HG03103 (cell line): ENCODE measurements around the gene MACROD1.

ENCODE experiments used
- ATAC-seq: cut with Tn5 transposase; IDR thresholded peaks from one replicate; pipeline ENCODE4 v1.9.1; 2021; ENCODE audit warnings: low read depth; ENCODE audit not compliant: unreplicated experiment

The MACROD1 gene

DNA sequence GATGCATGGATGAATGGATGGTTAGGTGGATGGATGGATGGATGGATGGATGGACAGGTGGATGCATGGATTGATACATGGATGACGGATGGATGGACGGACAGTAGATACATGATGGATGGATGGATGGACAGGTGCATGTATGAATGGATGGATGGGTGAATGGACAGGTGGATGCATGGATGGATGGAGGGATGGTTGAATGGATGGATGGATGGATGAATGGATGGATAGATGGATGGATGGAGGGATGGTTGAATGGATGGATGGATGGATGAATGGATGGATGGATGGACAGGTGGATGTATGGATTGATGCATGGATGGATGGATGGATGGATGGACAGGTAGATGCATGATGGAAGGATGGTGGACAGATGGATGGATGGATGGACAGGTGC lies 51.7 kb downstream of the MACROD1 start:
- no peak for ATAC-seq

DNA sequence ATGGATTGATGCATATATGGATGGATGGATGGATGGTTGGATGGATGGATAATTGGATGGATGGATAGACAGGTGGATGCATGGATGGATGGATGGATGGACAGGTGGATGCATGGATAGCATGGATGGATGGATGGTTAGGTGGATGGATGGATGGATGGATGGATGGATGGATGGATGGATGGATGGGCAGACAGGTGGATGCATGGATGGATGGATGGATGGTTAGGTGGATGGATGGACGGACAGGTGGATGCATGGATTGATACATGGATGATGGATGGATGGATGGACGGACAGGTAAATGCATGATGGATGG lies 52.5 kb downstream of the MACROD1 start:
- ATAC-seq, result no peak

DNA sequence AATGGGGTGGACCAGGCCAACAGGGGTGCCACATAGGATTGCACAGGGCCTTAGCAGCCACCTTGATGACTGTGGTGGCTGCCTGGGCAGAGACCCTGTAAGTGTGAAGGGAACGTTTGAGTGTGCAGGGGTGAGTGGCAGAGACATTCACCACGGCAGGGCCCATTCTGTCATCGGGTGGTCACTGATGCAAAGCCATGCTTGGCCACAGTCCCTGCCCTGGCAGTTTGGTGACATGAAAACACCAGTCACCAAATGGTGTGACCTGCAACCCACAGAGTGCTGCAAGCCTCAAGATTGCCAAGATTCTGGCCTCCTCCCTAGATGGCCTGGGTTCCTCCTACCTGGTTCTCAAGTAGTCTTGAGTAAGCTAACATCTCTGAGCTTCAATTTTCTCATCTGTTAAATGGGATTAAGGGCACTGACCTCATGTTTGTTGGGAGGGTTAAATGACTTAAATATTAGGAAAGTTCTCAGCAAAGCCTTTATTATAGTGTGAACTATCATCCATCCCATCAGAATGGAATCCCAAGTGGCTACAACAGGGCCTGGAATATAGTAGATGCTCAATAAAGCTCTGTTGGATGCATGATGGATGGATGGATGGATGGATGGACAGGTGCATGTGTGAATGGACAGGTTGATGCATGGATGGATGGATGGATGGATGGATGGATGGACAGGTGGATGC lies 53.0 kb downstream of the MACROD1 start:
- no peak for ATAC-seq

DNA sequence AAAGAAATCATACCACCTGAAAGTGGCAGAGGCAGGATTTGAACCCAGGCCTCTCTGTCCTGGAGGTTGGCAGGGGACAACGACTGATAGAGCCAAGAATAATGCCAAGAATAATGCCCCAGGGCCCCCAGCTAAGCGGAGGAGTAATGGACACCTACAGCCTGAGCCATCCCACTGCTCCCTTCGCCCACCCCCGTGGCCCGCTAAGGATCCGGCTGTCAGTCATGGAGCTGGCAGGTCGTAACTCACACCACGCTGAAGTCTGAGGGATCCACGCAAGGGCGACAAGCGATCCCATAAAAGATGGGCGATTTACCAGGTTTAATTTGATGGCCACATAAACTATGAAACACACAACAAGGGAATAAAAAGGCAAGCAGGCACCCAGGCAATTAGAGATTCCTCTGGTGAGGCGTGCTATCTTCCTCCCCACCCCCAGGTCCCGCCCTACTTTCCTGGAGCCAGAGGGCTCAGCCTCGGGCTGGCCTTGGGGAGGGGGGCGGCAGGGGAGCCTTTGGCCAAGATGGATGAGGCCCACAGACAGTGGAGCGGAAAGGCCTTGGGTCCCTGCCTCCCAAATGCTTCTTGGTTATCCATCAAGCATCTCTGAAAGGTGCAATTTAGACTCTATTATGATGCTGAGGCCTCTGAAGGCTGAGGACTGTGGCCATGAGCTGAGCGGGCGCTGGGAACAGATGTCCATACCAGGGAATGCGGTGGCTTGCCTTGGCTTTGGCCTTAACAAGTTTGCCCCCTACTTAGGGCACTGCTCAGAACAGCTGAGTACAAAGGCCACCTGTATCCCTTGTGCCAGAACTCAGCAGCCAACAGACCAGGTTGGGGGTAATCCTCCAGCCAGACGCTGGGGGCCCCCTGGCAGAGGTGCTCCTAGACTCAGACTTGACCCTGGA lies 55.2 kb downstream of the MACROD1 start:
- ATAC-seq, result no peak

DNA sequence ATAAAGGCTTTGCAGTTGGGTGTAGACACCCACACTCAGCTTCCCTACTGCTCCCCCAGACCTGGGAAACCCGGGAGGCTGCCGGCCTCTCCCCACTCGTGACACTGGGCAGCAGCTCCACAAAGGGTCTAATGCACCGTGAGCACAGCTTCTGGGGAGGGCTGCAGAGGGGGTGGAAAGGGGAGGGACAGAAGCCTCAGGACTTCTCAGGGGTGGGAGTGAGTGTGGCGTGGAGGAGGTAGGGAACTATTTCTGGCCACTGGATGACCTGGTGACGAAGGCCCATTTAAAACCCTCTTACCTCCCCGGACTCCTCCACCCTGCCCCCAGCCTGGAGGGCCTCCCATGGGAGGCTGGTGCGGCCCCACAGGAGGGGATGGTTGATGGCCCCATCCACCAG lies 56.6 kb downstream of the MACROD1 start:
- no peak for ATAC-seq

DNA sequence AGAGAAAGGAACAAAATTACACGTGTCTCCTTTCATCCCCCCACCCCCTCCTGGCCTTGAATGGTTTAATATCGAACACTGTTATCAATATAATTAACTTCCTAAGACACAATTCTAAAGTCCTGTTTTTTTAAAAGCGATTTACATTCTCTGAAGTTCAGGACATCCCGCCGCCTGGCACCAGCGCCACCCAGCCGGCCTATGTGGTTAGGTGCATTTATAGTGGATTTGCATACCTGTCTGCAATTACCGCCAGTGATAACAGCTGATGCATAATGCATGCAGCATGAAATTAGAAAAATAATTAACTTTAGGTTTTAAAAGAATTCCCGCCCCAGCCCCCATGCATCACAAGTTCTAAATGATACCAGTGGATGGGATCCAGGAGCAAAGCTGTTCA lies 58.6 kb downstream of the MACROD1 start:
- ATAC-seq, result no peak

DNA sequence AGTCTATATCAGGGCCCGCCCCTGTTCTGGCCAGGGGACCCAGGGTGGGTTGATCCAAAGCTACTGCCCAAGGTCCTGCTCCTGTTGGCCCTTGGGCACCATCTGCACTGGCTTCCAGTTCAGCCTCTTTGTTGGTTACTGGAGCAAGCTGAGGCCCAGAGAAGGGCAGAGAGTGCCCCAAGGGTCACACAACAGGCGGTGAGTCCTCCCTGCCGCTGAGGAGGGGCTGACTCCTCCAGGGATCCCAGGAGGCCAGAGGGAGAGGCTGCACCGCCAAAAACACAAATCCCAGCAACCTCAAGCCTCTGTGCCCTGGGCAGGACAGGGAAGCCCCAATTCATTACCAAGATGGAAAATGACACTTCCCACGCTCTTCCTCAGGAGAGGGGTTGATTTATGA lies 61.3 kb downstream of the MACROD1 start:
- no peak for ATAC-seq

DNA sequence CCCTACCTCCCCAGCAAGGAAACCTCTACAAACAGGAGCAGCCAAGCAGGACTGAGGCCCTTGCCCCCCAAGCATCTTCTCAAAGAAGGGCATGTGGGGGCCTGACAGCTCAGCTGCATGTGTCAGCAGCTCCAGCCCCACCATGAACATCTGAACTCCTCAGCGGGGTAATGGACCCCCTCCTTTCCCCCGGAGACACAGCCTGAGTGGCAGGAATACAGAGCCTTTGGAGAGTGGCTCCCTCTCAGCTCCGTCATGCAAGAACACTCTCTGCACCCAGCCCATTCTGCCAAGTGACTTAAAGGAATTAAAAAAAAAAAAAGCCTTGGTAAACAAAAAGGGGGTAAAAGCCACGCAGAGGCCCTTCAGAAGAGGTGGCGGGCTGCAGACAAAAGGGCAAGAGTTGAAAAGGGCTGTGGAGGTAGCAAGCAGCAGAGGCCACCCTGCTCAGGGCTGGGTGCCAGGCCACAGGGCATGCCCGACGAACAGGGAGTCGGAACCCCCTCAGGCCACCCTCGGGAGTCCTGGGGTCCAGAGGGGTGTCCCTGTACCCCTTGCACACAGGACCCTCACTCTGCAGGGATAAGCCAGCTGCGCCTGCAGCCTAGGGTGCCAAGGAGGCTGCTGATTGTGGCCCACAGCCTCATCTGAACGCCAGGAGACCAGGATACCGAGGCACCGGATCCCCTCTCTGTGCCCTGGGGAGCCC lies 62.5 kb downstream of the MACROD1 start:
- ATAC-seq, result no peak

DNA sequence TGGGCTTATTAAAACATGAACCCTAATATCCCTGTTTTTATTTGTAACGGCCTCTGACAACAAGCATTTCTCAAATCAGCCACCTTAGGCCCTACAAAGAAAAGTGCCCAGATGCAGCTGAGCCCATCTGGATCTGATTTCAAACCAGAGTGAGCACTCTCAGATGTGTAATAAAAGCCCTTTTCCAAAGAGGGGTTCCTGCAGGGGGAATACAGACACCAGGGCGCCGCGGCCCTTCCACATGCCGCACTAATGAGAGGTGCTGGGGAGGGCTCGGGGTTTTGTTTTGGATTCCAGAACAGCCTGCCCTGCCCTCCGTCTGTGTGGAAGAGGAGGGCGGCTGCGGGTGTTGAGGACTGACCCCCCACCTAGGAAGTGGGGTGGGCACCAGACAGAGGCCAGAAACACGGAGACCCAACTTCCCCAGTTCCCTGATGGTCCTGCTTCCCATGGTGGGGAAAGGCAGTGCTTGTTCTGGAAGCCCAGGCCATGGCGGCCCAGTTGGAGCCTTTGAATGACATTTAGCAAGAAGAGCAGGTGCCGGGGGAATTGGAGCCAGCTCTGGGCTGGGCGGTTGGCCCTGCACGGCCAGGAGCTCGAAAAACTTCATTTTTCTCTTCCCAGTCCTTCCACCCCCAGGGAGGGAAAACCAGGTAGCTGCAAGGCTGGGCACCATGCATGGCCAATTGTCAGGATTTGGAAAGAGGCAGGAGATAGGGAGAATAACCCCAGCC lies 63.7 kb downstream of the MACROD1 start:
- no peak for ATAC-seq

DNA sequence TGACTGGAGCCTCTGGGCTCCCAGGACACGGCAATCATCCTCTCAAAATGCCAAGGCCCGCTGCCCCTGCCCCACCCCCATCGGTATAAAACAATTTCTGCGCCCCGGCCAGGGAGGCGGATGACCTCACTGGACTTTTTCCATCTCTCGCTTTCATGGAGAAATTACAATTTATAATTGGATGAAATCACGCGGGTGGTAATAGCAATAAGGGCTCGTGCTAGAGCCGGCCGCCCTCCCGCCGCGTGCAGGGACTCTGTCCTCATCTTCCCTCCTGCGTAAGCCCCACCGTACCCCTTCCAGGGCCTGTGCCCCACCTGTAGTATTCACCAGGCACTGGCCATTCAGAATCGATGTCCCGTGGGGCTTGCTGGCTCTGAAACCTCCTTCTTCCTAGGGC lies 64.5 kb downstream of the MACROD1 start:
- ATAC-seq, result no peak

DNA sequence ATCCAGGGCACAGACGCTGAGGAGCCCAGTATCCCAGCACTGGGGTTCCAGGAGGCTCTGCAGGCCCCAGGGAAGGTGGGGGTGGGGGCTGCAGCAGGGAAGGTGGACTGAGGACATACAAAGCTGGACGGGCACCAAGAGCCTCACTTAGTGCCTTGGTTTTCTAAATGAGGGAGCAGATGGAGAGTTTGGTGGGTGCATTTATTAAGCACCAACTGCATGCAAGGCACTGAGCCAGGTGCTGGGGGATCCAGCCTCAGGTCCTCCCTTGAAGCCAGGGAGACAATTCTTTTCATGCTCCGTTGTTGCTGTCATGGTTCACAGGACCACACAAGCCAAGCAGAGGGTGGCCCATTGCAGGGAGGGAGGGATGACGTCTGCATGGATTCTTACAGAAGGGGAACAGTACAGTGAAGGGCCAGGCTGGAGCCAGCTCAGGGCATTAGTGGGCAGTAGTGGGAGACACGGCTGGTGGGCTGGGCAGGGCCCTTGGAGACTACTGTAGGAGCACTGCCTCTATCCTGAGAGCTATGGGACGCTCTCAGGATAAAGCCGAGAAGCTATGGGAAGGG lies 65.0 kb downstream of the MACROD1 start:
- ATAC-seq, result no peak

DNA sequence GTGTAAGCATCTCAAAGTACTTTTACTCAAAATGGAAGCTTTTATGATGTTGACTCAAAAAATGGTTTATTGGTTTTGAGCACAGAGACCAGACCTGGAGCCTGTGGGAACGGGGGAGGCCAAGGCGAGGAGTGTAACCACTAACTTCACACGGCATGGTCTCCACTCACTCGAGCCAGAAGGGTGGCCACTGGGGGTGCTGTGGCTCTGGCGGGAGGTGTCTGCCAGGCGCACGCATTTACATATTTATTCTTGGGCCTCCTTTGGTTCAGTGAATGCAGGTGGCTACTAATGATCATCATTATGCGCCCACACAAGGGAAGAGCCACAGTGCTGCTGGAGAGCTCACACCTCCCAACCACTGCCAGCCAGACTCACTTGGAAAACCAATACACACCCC lies 65.6 kb downstream of the MACROD1 start:
- ATAC-seq, result no peak

DNA sequence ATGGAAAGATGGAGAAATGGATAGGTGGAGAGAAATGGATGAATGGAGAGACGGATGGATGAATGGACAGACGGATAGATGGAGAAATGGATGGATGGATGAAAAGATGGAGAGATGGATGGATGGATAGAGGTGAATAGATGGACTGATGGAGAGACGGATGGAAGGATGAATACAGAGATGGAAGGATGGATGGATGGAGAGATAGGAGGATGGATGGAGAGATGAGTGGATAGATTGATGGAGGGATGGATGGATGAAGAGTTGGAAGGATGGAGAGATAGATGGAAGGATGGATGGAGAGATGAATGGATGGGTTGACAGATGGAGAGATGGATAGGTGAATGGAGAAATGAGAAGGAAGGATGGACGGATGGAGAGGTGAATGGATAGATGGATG lies 66.5 kb downstream of the MACROD1 start:
- no peak for ATAC-seq

DNA sequence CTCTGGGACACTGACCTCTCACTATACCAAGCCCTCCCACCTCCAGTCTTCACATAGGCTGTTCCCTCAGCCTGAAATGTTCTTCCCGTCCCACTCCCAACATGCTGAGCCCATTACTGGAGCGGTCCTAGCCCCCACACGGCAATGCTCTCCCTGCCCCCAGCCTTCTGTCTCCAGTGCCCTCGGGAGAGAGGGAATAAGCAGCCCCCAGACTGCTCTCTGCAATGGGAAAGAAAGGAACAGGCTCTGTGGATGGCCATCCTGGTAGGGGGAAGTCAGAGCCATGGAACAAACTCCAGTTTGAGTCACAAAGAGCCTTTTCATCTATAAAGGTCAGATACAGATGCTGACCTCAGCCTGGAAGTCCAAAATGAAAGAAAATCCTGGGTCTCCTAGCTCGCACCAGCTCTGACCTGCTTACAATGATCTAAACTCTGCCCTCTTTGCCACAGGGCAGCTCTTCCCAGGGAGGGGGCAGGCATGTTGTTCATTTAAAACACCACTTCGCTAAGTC lies 67.5 kb downstream of the MACROD1 start:
- ATAC-seq, result no peak

DNA sequence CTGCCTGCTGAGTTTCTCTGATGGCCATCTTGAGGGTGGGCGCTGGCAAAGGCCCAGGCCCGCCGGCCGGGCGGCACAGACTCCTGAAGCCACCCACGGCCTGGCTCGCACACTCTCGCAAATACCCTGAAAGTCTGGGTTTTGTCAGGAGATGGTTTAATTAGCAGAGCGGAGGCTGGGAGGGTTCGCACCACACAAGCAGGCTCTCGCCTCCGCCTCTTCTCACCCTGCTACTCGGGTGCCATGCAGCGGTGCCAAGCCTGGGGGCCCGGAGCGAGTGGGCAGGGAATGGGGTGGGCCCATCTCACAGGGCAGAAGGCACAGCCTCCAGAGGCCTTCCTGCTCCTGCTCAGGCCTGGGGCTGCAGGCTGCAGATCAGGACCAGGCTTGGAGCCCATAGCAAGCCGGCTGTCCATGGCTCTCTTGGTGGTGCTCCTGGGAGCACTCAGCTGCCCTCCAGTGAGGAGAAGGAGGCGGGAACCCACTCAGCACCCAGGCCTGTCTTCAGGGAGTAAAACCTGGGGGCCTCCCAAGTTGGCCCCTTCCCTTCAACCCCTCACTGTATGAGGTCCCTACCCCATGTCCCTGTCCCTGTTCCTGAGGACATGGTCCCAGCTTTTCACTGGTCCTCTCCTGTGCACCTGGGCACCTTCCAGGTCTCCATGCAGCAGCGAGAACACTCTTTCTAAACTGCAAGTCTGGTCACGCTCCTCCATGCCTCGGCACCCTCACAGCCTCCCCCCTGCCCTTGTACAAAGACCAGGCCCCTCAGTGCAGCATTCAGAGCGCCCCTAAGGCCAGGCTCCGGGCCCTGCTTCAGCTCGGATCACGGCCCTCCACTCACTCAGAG lies 68.2 kb downstream of the MACROD1 start:
- no peak for ATAC-seq

DNA sequence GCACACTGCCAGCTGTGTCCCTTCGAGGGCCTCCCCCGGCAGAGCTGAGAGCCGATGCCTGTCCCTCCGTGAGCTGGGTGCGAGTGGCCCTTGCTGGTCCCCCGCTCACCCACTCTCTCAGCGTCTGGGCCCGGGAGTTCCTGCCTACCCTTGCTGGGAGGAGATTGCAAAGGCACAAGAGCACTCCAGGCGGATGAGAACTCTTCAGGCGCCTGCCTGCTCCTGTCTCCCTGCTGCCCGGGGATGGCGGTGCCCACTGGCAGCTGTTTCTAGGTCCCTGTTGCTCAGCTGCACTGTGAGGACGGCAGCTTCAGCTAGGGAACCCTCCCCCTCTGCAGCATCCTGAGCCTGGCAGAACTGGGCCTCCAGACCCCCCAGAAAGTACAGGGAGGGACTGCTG lies 69.1 kb downstream of the MACROD1 start:
- no peak for ATAC-seq

DNA sequence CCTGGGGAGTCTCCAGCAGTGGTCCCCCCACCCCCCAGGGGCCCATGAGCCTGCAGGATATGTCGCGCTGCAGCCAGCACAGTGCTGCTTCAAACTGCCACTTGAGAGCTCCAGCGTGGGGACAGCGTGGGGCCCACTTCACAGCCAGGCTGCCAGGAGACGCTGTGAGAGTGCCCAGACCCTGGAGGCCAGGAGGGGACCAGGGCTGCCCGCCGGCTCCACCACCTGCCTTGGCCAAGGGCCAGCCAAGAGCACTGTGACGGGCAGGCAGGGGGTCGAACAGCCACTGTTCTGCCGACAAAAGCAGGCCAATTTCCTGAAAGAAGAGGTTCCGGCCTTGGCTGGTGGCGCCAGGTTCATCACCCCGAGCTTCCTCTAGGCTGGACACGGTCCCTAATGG lies 70.0 kb downstream of the MACROD1 start:
- no peak for ATAC-seq

DNA sequence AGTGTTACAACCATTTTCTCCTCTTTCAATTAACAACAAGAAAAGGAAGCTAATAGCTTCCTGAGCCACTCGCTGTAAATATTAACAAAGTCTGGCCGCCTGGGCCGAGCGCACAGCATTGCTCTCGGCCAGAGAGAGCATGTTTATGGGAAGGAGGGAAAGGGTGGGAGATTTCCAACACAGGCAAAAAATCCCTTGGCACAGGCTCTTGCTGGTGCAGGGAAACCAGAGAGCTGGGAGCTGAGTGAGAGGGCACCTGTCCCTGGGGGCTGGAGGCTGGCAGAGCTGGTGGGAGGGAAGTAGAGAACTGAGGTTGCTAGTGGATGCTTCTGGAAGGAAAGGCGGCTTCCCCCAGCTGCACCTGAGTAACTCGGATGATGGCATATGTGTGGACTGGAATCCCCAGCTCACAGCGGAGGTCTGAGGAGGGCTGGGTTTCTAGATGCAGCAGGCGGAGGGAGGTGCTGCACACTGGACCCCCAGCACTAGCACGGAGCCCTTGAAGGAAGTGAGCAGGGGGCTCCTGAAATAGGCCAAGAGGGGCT lies 70.6 kb downstream of the MACROD1 start:
- ATAC-seq, result no peak
